GM10248 (cell line): Measurements from ENCODE around the gene NAT10.
"Not testable (repeated sequence)": the region's sequence is repeated elsewhere in the genome, so short reads cannot be mapped to it uniquely, and the experiment has no call there.

Experiments used
- CTCF ChIA-PET: fragments of 300-600 bp; sonication (Branson Sonifier 250); formaldehyde crosslinking; extraction: SDS; loops from one replicate; lab custom pipeline; 2021; ENCODE audit warnings: antibody characterized with exemption; lab: Yijun Ruan, JAX
- POLR2A ChIA-PET: fragments of 350-650 bp; sonication (Branson Sonifier 250); formaldehyde crosslinking; extraction: SDS; loops from one replicate; lab custom pipeline; 2020; ENCODE audit warnings: antibody characterized with exemption; lab: Yijun Ruan, JAX
- DNase-seq: peaks from one replicate; pipeline ENCODE4 v3.0.0; 2012; ENCODE audit errors: extremely low spot score
- TF ChIP-seq, protein P1 (sequence below): IDR thresholded peaks from 2 replicates; pipeline ENCODE4 v1.5.1; 2012; ENCODE audit warnings: mild to moderate bottlenecking, low read depth; ENCODE audit errors: extremely low read depth, missing control alignments, control extremely low read depth

NAT10 gene

GRCh38 chr11:34175284-34176019 lies 70.0 kb downstream of the NAT10 start:
- TF ChIP-seq, protein P1, sequence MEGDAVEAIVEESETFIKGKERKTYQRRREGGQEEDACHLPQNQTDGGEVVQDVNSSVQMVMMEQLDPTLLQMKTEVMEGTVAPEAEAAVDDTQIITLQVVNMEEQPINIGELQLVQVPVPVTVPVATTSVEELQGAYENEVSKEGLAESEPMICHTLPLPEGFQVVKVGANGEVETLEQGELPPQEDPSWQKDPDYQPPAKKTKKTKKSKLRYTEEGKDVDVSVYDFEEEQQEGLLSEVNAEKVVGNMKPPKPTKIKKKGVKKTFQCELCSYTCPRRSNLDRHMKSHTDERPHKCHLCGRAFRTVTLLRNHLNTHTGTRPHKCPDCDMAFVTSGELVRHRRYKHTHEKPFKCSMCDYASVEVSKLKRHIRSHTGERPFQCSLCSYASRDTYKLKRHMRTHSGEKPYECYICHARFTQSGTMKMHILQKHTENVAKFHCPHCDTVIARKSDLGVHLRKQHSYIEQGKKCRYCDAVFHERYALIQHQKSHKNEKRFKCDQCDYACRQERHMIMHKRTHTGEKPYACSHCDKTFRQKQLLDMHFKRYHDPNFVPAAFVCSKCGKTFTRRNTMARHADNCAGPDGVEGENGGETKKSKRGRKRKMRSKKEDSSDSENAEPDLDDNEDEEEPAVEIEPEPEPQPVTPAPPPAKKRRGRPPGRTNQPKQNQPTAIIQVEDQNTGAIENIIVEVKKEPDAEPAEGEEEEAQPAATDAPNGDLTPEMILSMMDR: no peak
- POLR2A ChIA-PET: interaction anchor here (1.5 kb wide), 1 partner anchor 182 kb away, joined by 6 read pairs; no protein-coding TSS in a partner anchor
- no peak for DNase-seq
- CTCF ChIA-PET: interaction anchor here (1.4 to 7.1 kb wide), 25 partner anchors 10 to 368 kb away, joined by 3 to 121 read pairs (median 8); partner anchors contain the start of genes ABTB2 and CAPRIN1

- TF ChIP-seq, protein P1: no peak
- POLR2A ChIA-PET: no interaction called here
- DNase-seq: no peak
- CTCF ChIA-PET: interaction anchor here (0.8 to 7.1 kb wide), 6 partner anchors 8 to 316 kb away, joined by 3 to 121 read pairs (median 4); partner anchors contain the start of gene ABTB2
Observed at GRCh38 chr11:34176751-34177209, 71.4 kb downstream of the NAT10 start.

DNA sequence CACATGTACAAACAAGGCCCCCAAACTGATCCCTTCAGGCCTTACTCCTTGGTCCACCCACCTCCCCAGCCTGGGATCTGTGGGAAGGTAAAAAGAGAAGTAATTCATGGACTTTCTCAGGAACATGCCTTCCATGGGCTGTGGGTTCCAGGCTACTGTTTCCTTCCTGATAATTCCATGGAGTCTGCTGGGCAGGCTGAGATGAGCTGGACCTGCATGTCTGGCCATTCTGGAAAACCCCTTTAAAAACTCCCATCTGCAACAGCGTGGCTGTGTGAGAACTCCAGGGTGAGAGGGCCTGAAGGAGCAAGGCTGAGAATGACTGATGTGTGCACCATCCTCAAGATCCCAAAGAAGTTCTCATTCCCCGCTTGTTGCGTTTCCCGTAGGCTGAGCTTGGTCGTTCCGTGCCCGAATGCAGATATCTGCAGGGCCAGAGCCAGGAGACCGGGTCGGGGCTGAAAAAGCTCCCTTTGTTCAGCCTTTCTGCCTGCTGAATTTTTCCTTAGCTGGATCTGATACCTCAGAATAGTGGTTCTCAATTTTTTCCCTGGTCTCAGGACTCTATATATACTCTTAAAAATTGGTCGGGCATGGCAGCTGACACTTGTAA lies 72.9 kb downstream of the NAT10 start:
- no peak for DNase-seq
- ChIA-PET POLR2A (no interaction called here), CTCF (interaction anchor here (0.8 to 2.4 kb wide), 13 partner anchors 10 to 314 kb away, joined by 3 to 6 read pairs (median 4); no protein-coding TSS in a partner anchor)
- TF ChIP-seq, protein P1: no peak

GRCh38 chr11:34179026-34179675 lies 73.7 kb downstream of the NAT10 start:
- POLR2A ChIA-PET: interaction anchor here (0.7 kb wide), 2 partner anchors 9 to 14 kb away, joined by 3 to 4 read pairs; no protein-coding TSS in a partner anchor

GRCh38 chr11:34180040-34180813 lies 74.8 kb downstream of the NAT10 start:
- TF ChIP-seq, protein P1: no peak
- DNase-seq: peak; percentile 53
- ChIA-PET CTCF (interaction anchor here (0.9 to 3.8 kb wide), 12 partner anchors 8 to 192 kb away, joined by 3 to 11 read pairs (median 4); partner anchors contain the start of gene ABTB2), POLR2A (no interaction called here)

More at GRCh38 chr11:34179026-34179675, 73.7 kb downstream of the NAT10 start:
- CTCF ChIA-PET: interaction anchor here (0.8 to 2.8 kb wide), 17 partner anchors 9 to 313 kb away, joined by 3 to 11 read pairs (median 3); partner anchors contain the start of gene ABTB2
- TF ChIP-seq, protein P1: no peak
- no peak for DNase-seq

DNA sequence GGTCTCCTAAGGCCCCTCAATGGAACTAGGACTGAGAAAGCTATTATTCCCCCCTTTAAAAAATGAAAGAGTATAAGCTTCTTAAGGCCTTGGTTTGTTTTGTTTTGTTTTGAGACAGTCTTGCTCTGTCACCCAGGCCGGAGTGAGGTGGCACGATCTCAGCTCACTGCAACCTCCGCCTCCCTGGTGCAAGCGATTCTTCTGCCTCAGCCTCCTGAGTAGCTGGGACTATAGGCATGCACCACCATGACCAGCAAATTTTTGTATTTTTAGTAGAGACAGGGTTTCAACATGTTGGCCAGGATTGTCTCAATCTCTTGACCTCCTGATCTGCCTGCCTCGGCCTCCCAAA lies 75.4 kb downstream of the NAT10 start:
- POLR2A ChIA-PET, DNase-seq: not testable (repeated sequence)
- CTCF ChIA-PET: interaction anchor here (1.1 to 3.8 kb wide), 8 partner anchors 9 to 193 kb away, joined by 3 to 11 read pairs (median 4); partner anchors contain the start of gene ABTB2
